Measurements from ENCODE around the gene F5. TPM values are rescaled to one million over a fixed set of nuclear protein-coding genes. Genes with fewer than 3 reads are reported as not detected.
A peak's percentile ranks its signal among the peaks of the same experiment; 100 is the strongest.

The F5 gene
- total and polyA plus RNA-seq, 9 of the 15 experiments (the other 6 are each of a cell fraction or from before 2014, with no cell fraction given): 0.03 to 0.13 TPM; not detected in 7

GRCh38 chr1:169517558-169518186 lies 68.6 kb downstream of the F5 start:
- Histone ChIP-seq H4K20me1 (replicated peaks; ENCODE audit: control insufficient read depth, insufficient read depth, low read length) (no peaks in the 10 kb centered on the region), H3K79me2 (ENCODE audit: control insufficient read depth, insufficient read depth, low read length) (no peaks in the 10 kb centered on the region), H2AFZ (ENCODE audit: low read depth, low read length) (no peak overlapping the region), H3K4me2 (ENCODE audit: insufficient read depth, low read length) (no peak overlapping the region), H3K27me3 (ENCODE audit: control insufficient read depth in 2 of 2, insufficient read depth in 2 of 2, low read length in 2 of 2) (no peaks in the 10 kb centered on the region), H3K4me1 (replicated peaks in 1 of 2; ENCODE audit: control insufficient read depth in 2 of 2, insufficient read depth in 2 of 2, low read length in 2 of 2) (no peaks in the 10 kb centered on the region; a peak in 1 of 5 replicates), H3K9me1 (ENCODE audit: control insufficient read depth, insufficient read depth, low read length) (no peaks in the 10 kb centered on the region), H3K9me3 (replicated peaks; ENCODE audit: control insufficient read depth, insufficient read depth, low read depth, low read length) (no peaks in the 10 kb centered on the region), H3K36me3 (ENCODE audit: control insufficient read depth, insufficient read depth, low read length) (no peaks in the 10 kb centered on the region), H3K27ac (ENCODE audit: extremely low read depth, low read depth, low read length) (no peak overlapping the region), H3K9ac (ENCODE audit: insufficient read depth in 1 of 2, low read depth in 2 of 2, low read length in 2 of 2) (no peak overlapping the region), H3K4me3 (no peak overlapping the region)
- ATAC-seq: no peak
- no peak for FAIRE-seq
- in situ Hi-C loops (cut with MboI): no loop called here
- POLR2A ChIA-PET: no interaction called here
- CTCF ChIA-PET (ENCODE audit: low intra/inter-chr PET ratio): no interaction called here
- 29% methylated on average over 2 of the region's 2 CpGs for WGBS (ENCODE audit: insufficient coverage, low coverage, missing lambda C conversion rate)
- no peak for DNase-seq (ENCODE audit: extremely low read depth in 1 of 4, low spot score in 3 of 4)
- TF ChIP-seq ZBTB40 (IDR thresholded peaks at IDR 0.05) (peak; percentile 70), ZBTB40 (CRISPR knock-in tag; IDR thresholded peaks at IDR 0.05) (no peak), NFIC (IDR thresholded peaks at IDR 0.05) (0 out of 2 replicates have a peak, but pooled peaks have one; percentile 20), FOXA1 (IDR thresholded peaks at IDR 0.05; ENCODE audit: borderline replicate concordance) (no peak)
- intact Hi-C loops (cut with micrococcal nuclease): no loop called here
- BruUV-seq (replicated peaks): no TSS peak
